Sigmoid colon (tissue), 7 donors: Measurements from ENCODE around the gene TMEM108. TPM values are rescaled to one million over a fixed set of nuclear protein-coding genes. Genes with fewer than 3 reads are reported as not detected.

Experiments
- DNase-seq: peaks from one replicate; pipeline ENCODE4 v3.0.0-alpha.2; 2019
- H3K27ac ChIP-seq, 4 donors: fragments of 200-600 bp; sonication (generic); one replicate each; pipeline ENCODE4 v1.5.1; 2016 to 2019; ENCODE audit warnings: mild to moderate bottlenecking in 1 of 4
- H3K27me3 ChIP-seq, 3 donors: fragments of 200-600 bp; sonication (generic); one replicate each; pipeline ENCODE4 v1.5.1; 2019; ENCODE audit warnings: mild to moderate bottlenecking in 1 of 3
- H3K36me3 ChIP-seq, 4 donors: fragments of 200-600 bp; sonication (generic); one replicate each; pipeline ENCODE4 v1.5.1; 2016 to 2019
- H3K4me1 ChIP-seq, 4 donors: fragments of 200-600 bp; sonication (generic); one replicate each; pipeline ENCODE4 v1.5.1; 2017 to 2019
- H3K4me3 ChIP-seq, 4 donors: fragments of 200-600 bp; sonication (generic); one replicate each; pipeline ENCODE4 v1.5.1; 2017 to 2019; ENCODE audit warnings: mild to moderate bottlenecking in 2 of 4, moderate library complexity in 1 of 4
- H3K9me3 ChIP-seq, 4 donors: fragments of 200-600 bp in 3 of 4; sonication (generic) in 3 of 4; one replicate each; pipeline versions ENCODE4 v1.5.1 to v1.6.1; 2013 to 2019
- CTCF ChIP-seq, 4 experiments: fragments of 450-650 bp in 3 of 4; fragments of 200-600 bp in 1 of 4; IDR thresholded peaks; one replicate each; pipeline ENCODE4 v1.5.1; 2016 to 2019; ENCODE audit warnings: antibody characterized with exemption in 4 of 4, mild to moderate bottlenecking in 3 of 4, moderate library complexity in 2 of 4
- EP300 ChIP-seq, 4 donors: sonication (generic); formaldehyde crosslinking; IDR thresholded peaks; one replicate each; pipeline ENCODE4 v1.6.1; 2017; ENCODE audit warnings: antibody characterized with exemption in 4 of 4
- POLR2A ChIP-seq, 2 donors: fragments of 450-650 bp; IDR thresholded peaks; one replicate each; pipeline ENCODE4 v1.6.1; 2016; ENCODE audit warnings: antibody characterized with exemption in 2 of 2, mild to moderate bottlenecking in 2 of 2, moderate library complexity in 2 of 2
- POLR2AphosphoS5 ChIP-seq, 4 donors: sonication (generic); formaldehyde crosslinking; IDR thresholded peaks; one replicate each; pipeline ENCODE4 v1.6.1; 2017; ENCODE audit warnings: antibody characterized with exemption in 4 of 4
- WGBS, 2 donors: extraction: QIAGEN DNeasy Blood & Tissue Kit; methylation state at CpG; one replicate each; pipeline ENCODE4 v1.1.7; 2013; 5-methylcytosine and 5-hydroxymethylcytosine counted together
- intact Hi-C: fragments of 100-400 bp; cut with DNase I; formaldehyde crosslinking; loops from one replicate; pipeline ENCODE4 v1.15.1; 2023
- polyA plus RNA-seq, 3 donors: library from polyadenylated mRNA; stranded (reverse); fragments of 200-250 nt; gene quantifications; one replicate each; pipeline ENCODE4 v1.2.3, GENCODE V29; 2013
- total RNA-seq, 4 donors: library from RNA; depleted of rRNA; stranded (reverse); fragments of >200 nt; gene quantifications; one replicate each; pipeline ENCODE4 v1.1.0, GENCODE V29; 2016
- donor health status: healthy with polysubstance abuse.
- donor health status: Bipolar disorder and iron deficiency.
- donor health status: healthy.

TMEM108 gene
- total and polyA plus RNA-seq, 7 donors = 0.71 to 3.0 (median 0.86) TPM; not detected in 2

- intact Hi-C loops = no loop called here
- Histone ChIP-seq H3K36me3 (no peaks in the 10 kb centered on the region), H3K27ac (peak overlapping the region in 2 of 4 donors; percentile 30 to 71), H3K27me3 (peaks cover 0 to 29% (median 12%) of the 10 kb centered on the region in 3 donors), H3K9me3 (no peaks in the 10 kb centered on the region), H3K4me1 (peaks cover 0 to 22% (median 20%) of the 10 kb centered on the region in 4 donors), H3K4me3 (peak overlapping the region; percentile 57 to 66 (median 60))
- 4 to 7% methylated on average over 31 of the region's 31 CpGs for WGBS, 2 donors
- no peak for TF ChIP-seq CTCF (IDR thresholded peaks at IDR 0.05)
- TF ChIP-seq EP300 (IDR thresholded peaks at IDR 0.05) = no peak
- TF ChIP-seq POLR2A (IDR thresholded peaks at IDR 0.05) = no peak
- no peak for TF ChIP-seq POLR2AphosphoS5 (IDR thresholded peaks at IDR 0.05)
- peak; percentile 57 for DNase-seq
These were observed 662 bp downstream of the TMEM108 start for GRCh38 chr3:133038731-133039375.

- Histone ChIP-seq H3K27me3 (peaks cover 0 to 29% (median 12%) of the 10 kb centered on the region in 3 donors), H3K27ac (peak overlapping the region in 1 of 4 donors; percentile 66), H3K4me1 (peaks cover 0 to 22% (median 20%) of the 10 kb centered on the region in 4 donors), H3K4me3 (no peak overlapping the region), H3K9me3 (no peaks in the 10 kb centered on the region), H3K36me3 (no peaks in the 10 kb centered on the region)
- 16 to 31% methylated on average over 6 of the region's 6 CpGs for WGBS, 2 donors
- TF ChIP-seq EP300 (IDR thresholded peaks at IDR 0.05) (no peak), CTCF (IDR thresholded peaks at IDR 0.05) (peak; percentile 32 to 60 (median 48))
- intact Hi-C loops = loop anchor here (1.0 to 10.0 kb wide), 4 partner anchors 344 to 624 kb away; partner anchors contain the start of genes CDV3 and TOPBP1
- DNase-seq = peak; percentile 75
These were observed 2.7 kb downstream of the TMEM108 start for GRCh38 chr3:133040696-133041523.

- no peak for TF ChIP-seq CTCF (IDR thresholded peaks at IDR 0.05)
- no peak for TF ChIP-seq POLR2A (IDR thresholded peaks at IDR 0.05)
- TF ChIP-seq EP300 (IDR thresholded peaks at IDR 0.05) = no peak
- no peak for TF ChIP-seq POLR2AphosphoS5 (IDR thresholded peaks at IDR 0.05)
- intact Hi-C loops = loop anchor here (1.0 to 10.0 kb wide), 4 partner anchors 343 to 623 kb away; partner anchors contain the start of genes CDV3 and TOPBP1
- H3K4me1 ChIP-seq = peaks cover 0 to 22% (median 20%) of the 10 kb centered on the region in 4 donors
- H3K4me3 ChIP-seq = no peak overlapping the region
- H3K27me3 ChIP-seq = peaks cover 0 to 29% (median 12%) of the 10 kb centered on the region in 3 donors
- H3K9me3 ChIP-seq = no peaks in the 10 kb centered on the region
- 41 to 47% methylated on average over 6 of the region's 6 CpGs for WGBS, 2 donors
- H3K27ac ChIP-seq = no peak overlapping the region
- no peak for DNase-seq
- no peaks in the 10 kb centered on the region for H3K36me3 ChIP-seq
These were observed 3.3 kb downstream of the TMEM108 start for GRCh38 chr3:133041524-133041829.

- H3K27me3 ChIP-seq = peaks cover 0 to 20% (median 7%) of the 10 kb centered on the region in 3 donors
- no peak for TF ChIP-seq EP300 (IDR thresholded peaks at IDR 0.05)
- TF ChIP-seq POLR2A (IDR thresholded peaks at IDR 0.05) = no peak
- no peak for TF ChIP-seq POLR2AphosphoS5 (IDR thresholded peaks at IDR 0.05)
- no peak for TF ChIP-seq CTCF (IDR thresholded peaks at IDR 0.05)
- no peaks in the 10 kb centered on the region for H3K36me3 ChIP-seq
- no peak for DNase-seq
- no peak overlapping the region for H3K27ac ChIP-seq
- whole genome bisulfite sequencing, 2 donors = 36 to 76% methylated on average over 1 of the region's 1 CpG
- peaks cover 0 to 20% (median 16%) of the 10 kb centered on the region in 4 donors for H3K4me1 ChIP-seq
- intact Hi-C loops = loop anchor here (5.0 to 10.0 kb wide), 2 partner anchors 530 to 622 kb away; partner anchors contain the start of genes CDV3 and TOPBP1
- no peaks in the 10 kb centered on the region for H3K9me3 ChIP-seq
- no peak overlapping the region for H3K4me3 ChIP-seq
These were observed 4.6 kb downstream of the TMEM108 start for GRCh38 chr3:133042778-133043177.
